ENCODE data around the gene RXRA. TPM values are rescaled to one million over a fixed set of nuclear protein-coding genes. Genes with fewer than 3 reads are reported as not detected.

RXRA gene
- total RNA-seq, 1 donor from 2014 or later = 22.8 TPM

DNA sequence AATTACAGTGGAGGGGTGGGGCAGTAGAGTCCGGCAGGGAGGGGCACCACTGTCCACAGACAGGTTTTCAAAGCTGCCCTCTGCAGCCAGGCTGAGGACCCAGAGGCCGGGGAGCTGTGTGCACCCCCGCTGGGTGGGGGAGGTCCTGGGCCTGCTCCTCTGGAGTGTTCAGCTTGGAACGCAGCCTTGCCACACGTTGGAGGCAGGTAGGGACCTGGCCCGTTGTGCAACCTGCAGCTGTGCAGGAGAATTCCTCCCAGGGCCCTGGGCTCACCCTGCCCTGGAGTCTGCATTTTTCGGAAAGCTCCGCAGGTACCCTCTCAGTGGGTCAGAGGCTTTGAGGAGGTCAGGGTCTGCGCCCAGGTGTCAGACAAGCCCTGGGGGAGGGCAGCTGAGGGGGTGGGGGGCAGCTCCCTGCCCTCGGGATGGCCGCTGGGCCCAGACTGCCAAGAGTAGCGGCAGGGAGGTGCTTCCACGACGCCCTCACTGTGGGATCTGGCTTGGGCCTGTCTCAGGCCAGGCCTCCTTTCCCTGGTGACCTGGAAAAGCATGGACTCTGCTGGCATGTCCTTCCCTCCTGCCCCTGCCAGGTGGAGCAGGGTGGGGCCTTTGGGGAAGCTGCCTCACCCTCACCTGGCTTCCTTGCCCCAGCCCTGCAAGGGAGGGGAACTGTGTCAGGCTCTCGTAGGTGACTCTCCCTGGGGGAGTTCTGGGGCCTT, 29.5 kb downstream of the RXRA start:
- no peak overlapping the region for H3K4me3 Mint-ChIP-seq (ENCODE audit: low read depth)
- no peak overlapping the region for H3K27ac Mint-ChIP-seq
- no peaks in the 10 kb centered on the region for H3K9me3 Mint-ChIP-seq
- H3K27me3 Mint-ChIP-seq (ENCODE audit: low read depth) = no peaks in the 10 kb centered on the region
- intact Hi-C loops (cut with micrococcal nuclease) = no loop called here
- no peak for DNase-seq (ENCODE audit: low spot score)
- H3K4me1 Mint-ChIP-seq (ENCODE audit: low read depth) = no peaks in the 10 kb centered on the region
- no peaks in the 10 kb centered on the region for H3K36me3 Mint-ChIP-seq (ENCODE audit: low read depth)

DNA sequence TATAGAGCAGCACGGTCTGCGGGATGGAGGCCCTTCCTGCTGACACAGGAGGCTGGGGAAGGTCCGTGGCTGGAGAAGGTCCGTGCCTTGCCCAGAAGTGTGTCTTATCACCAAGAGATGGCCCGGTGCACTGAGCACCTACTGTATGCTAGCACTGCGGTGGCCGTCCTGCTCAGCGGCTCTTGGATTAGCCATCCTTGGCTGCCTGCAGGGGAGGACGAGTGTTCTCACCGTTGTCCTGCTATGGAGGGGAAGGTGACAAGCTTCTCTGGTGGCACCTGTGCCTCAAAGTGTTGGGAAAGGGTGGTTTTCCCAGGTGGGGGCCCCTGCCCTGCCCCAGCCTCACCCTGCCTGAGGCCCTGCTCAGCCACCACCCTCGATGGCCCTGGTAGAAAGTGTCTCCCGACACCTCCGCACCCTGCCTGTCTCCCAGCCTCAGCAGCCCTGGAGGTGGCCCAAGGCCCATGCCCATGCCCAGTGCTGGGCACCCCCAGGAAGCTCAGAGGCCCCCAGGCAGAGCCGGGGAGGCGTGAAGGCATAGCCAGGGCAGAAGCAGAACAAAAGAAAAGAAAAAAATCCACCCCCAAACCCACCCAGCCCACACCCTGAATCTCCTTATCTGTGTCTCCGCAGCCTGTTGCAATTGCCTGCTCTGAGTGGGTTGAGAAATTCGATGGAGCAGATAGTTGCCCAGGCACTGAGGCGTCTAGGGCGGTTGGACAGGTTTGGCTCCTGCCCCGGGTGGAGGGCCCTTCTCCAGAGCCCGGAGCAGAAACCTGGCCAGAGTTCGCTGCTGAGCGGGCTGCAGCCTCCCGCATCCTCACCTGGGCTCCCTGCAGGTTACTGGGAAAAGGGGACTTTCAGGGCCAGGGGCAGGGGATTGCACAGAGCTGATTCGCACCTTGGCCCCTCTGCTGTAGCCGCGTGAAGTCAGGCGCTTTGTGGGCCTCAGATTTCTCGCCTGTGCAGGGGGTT, 30.5 kb downstream of the RXRA start:
- no peak for DNase-seq (ENCODE audit: low spot score)
- Mint-ChIP-seq H3K4me1 (ENCODE audit: low read depth) (no peaks in the 10 kb centered on the region), H3K27me3 (ENCODE audit: low read depth) (no peaks in the 10 kb centered on the region), H3K27ac (no peak overlapping the region), H3K4me3 (ENCODE audit: low read depth) (no peak overlapping the region), H3K9me3 (no peaks in the 10 kb centered on the region), H3K36me3 (ENCODE audit: low read depth) (no peaks in the 10 kb centered on the region)
- intact Hi-C loops (cut with micrococcal nuclease) = no loop called here

DNA sequence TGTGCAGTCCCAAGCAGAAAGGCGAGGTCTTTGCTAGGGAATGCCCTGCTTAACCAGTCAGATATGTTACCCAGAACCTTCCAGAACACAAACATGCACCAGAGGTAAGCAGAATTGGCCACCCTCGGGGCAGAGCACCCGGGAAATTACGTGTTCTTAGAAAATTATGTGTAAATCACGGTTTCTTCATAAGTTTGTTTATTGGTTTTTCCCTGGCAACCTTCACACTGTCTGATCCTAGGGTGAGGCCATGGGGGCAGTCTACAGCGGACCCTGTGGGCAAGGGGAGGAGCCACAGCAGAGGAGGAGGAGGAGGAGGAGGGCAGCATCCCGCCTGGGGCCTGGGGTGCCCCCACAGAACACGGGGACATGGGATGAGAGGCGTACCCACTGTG, 31.4 kb downstream of the RXRA start:
- H3K4me1 Mint-ChIP-seq (ENCODE audit: low read depth) = no peaks in the 10 kb centered on the region
- H3K36me3 Mint-ChIP-seq (ENCODE audit: low read depth) = no peaks in the 10 kb centered on the region
- H3K4me3 Mint-ChIP-seq (ENCODE audit: low read depth) = no peak overlapping the region
- no peaks in the 10 kb centered on the region for H3K9me3 Mint-ChIP-seq
- intact Hi-C loops (cut with micrococcal nuclease) = no loop called here
- no peak overlapping the region for H3K27ac Mint-ChIP-seq
- no peaks in the 10 kb centered on the region for H3K27me3 Mint-ChIP-seq (ENCODE audit: low read depth)
- no peak for DNase-seq (ENCODE audit: low spot score)

DNA sequence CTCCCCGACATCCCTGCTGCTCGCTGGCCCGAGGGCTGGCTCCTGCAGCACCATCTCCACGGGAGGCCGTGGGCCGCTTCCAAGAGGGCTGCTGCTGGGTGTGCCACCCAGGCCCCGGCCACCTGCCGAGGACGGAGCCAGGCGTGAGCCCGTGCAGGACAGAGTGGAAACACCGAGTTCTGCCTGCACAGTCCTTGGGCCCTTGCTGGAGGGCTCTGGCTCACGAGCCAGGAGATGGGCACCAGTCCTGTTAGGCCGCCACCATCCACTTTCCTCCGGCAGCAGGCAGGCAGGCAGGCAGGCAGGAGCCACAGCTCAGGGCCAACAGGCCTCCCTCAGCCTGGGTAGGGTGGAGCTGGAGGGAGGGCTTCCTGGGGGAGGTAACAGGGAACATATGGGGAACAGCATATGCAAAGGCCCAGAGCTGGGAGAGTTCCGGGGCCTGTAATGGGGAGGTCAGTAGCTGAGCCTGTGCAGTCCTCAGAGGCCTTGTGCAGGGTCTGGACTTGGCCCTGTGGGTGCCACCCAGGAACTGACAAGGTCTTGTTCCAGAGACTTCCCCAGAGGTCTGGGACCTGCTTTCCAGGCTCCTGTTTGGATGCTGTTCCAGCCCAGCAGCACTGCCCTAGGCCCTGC, 31.9 kb downstream of the RXRA start:
- Mint-ChIP-seq H3K4me1 (ENCODE audit: low read depth) (no peaks in the 10 kb centered on the region), H3K27me3 (ENCODE audit: low read depth) (no peaks in the 10 kb centered on the region), H3K27ac (no peak overlapping the region), H3K9me3 (no peaks in the 10 kb centered on the region), H3K36me3 (ENCODE audit: low read depth) (no peaks in the 10 kb centered on the region), H3K4me3 (ENCODE audit: low read depth) (no peak overlapping the region)
- DNase-seq (ENCODE audit: low spot score) = no peak
- intact Hi-C loops (cut with micrococcal nuclease) = no loop called here

DNA sequence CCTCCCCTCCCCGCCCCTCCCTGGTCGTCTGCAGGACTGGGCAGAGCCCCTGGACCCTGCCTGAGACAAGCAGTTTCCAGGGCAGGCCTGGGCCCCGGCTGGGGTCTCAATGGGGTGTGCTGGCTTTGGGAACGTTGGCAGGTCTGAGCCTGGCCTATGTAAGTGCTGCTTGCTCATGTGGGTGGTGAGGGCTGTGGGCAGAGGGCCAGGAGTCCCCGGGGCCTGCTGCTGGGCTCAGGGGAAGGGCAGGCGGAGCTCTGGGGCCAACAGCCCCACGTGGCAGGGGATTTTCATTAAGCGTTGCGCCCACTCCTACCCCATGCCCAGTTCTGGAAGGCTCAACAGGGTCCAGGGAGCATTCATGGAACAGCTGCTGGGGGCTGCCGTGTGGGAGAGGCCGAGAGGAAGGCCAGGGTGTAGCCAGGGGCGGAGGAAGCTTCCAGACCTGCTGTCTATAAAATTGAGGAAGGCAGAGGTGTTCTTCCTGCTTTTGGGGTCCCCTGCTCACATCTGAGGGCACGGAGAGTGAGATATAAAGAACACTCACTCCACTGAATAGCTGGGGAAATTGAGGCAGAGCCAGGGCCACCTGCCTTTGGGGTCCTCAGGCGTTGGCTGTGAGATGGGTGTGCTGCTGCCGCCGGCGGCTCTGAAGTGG, 32.5 kb downstream of the RXRA start:
- Mint-ChIP-seq H3K4me3 (ENCODE audit: low read depth) (no peak overlapping the region), H3K9me3 (no peaks in the 10 kb centered on the region), H3K27ac (no peak overlapping the region), H3K36me3 (ENCODE audit: low read depth) (no peaks in the 10 kb centered on the region), H3K4me1 (ENCODE audit: low read depth) (no peaks in the 10 kb centered on the region), H3K27me3 (ENCODE audit: low read depth) (no peaks in the 10 kb centered on the region)
- no peak for DNase-seq (ENCODE audit: low spot score)
- intact Hi-C loops (cut with micrococcal nuclease) = no loop called here

DNA sequence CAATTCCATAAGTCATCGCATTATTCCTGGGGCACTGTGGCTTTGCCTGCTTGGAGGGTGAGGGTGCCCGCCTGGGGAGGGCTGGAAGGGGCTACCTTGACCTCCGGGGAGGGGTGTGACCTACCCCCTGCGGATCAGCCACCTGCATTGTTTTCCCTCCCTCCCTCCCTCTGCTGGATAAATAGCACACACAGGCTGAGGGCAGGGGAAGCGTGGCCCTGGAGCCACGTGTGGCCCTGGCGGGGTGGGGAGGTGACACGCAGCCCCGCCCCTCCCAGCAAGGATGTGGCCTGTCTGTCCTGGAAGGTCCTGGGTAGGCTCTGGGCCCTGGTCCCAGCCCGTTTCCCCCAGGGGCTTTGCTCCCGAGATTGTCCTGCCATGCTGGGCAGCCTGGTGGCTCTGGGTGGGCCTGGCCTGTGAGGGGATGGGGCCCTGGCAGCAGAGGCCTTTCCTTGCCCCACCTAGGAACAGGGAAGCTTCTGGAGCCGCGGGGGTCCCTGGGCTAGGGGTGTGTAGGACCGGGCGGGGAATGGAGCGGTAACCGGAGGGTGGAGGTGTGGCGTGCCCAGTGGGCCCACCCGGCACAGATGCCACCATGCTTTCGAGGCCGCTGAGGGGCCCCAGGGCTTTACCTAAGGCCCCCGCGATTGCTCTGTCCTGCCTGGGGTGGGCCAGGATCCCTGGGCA, 33.4 kb downstream of the RXRA start:
- intact Hi-C loops (cut with micrococcal nuclease) = no loop called here
- H3K9me3 Mint-ChIP-seq = no peaks in the 10 kb centered on the region
- no peak overlapping the region for H3K27ac Mint-ChIP-seq
- no peak overlapping the region for H3K4me3 Mint-ChIP-seq (ENCODE audit: low read depth)
- H3K4me1 Mint-ChIP-seq (ENCODE audit: low read depth) = no peaks in the 10 kb centered on the region
- no peak for DNase-seq (ENCODE audit: low spot score)
- no peaks in the 10 kb centered on the region for H3K36me3 Mint-ChIP-seq (ENCODE audit: low read depth)
- H3K27me3 Mint-ChIP-seq (ENCODE audit: low read depth) = no peaks in the 10 kb centered on the region

DNA sequence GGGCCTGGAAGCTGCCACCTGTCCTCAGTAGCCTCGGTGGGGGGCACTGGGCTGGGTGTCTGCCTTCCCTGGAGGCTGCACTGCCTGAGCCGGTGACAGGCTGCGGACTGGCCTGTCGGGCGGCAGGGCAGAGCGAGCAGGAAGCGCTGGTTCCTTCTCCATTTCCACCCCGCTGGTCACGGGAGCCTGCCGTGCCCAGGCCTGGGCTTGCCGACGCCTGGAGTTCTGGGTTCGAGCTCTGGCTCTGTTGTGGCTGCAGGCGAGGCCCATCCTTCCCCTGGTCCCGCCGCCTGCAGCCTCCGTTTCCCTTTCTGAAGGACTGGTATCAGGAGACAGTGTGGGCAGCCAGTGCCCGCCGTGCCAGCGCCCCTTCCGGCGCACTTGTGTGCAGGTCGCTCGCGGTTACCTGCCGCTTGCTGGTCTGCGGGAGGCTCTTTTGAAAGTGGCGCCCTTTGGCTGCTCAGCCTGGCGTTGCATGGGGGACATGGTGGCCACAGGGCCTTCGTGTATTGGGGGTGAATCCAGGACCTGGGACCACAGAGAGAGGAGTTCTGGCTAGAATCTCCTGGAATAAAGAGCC, 34.0 kb downstream of the RXRA start:
- Mint-ChIP-seq H3K27me3 (ENCODE audit: low read depth) (no peaks in the 10 kb centered on the region), H3K9me3 (no peaks in the 10 kb centered on the region), H3K4me3 (ENCODE audit: low read depth) (no peak overlapping the region), H3K27ac (no peak overlapping the region), H3K36me3 (ENCODE audit: low read depth) (no peaks in the 10 kb centered on the region), H3K4me1 (ENCODE audit: low read depth) (no peaks in the 10 kb centered on the region)
- intact Hi-C loops (cut with micrococcal nuclease) = no loop called here
- no peak for DNase-seq (ENCODE audit: low spot score)

DNA sequence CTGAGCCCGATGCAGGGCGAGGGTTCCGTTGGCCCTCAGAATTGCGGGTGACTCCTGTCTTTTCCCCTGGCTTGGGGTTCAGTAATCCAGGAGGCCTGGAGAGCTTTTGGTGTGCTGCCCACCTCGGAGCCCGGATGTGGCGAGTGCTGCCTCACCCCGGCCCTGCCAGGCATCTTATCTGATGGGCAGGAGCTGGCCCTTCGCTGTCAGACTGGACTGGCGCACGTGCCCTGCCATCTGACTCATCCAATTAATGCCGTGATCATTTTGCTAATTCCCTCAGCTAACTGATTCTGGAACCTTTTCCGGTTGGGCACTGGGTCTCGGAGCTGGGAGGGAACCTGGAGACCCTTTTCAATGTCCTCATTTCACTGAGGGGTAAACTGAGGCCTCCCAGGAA, 34.6 kb downstream of the RXRA start:
- no peaks in the 10 kb centered on the region for H3K36me3 Mint-ChIP-seq (ENCODE audit: low read depth)
- no peak overlapping the region for H3K4me3 Mint-ChIP-seq (ENCODE audit: low read depth)
- intact Hi-C loops (cut with micrococcal nuclease) = no loop called here
- no peak overlapping the region for H3K27ac Mint-ChIP-seq
- H3K9me3 Mint-ChIP-seq = no peaks in the 10 kb centered on the region
- no peak for DNase-seq (ENCODE audit: low spot score)
- H3K4me1 Mint-ChIP-seq (ENCODE audit: low read depth) = no peaks in the 10 kb centered on the region
- no peaks in the 10 kb centered on the region for H3K27me3 Mint-ChIP-seq (ENCODE audit: low read depth)

DNA sequence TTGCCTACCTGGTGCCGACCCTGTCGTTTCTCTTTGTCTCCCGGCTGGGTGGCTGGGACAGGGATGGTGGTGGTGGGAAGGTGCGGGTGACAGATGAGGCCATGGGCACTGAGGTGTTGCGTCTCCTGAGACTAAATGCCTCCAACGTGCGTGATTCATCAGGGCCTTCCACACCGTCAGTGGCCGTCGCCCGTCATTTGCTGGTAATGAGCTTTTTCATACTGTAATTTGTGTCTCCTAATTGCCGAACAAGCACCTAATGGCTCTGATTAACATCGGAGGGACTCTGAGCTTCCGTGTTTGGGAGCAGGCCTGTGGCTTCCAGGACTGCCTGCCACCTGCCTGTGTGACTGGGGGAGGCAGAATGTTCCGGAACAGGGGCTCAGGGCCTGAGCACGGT, 35.2 kb downstream of the RXRA start:
- H3K36me3 Mint-ChIP-seq (ENCODE audit: low read depth) = no peaks in the 10 kb centered on the region
- H3K4me1 Mint-ChIP-seq (ENCODE audit: low read depth) = no peaks in the 10 kb centered on the region
- no peak for DNase-seq (ENCODE audit: low spot score)
- H3K27me3 Mint-ChIP-seq (ENCODE audit: low read depth) = no peaks in the 10 kb centered on the region
- H3K27ac Mint-ChIP-seq = no peak overlapping the region
- no peak overlapping the region for H3K4me3 Mint-ChIP-seq (ENCODE audit: low read depth)
- intact Hi-C loops (cut with micrococcal nuclease) = no loop called here
- H3K9me3 Mint-ChIP-seq = no peaks in the 10 kb centered on the region

DNA sequence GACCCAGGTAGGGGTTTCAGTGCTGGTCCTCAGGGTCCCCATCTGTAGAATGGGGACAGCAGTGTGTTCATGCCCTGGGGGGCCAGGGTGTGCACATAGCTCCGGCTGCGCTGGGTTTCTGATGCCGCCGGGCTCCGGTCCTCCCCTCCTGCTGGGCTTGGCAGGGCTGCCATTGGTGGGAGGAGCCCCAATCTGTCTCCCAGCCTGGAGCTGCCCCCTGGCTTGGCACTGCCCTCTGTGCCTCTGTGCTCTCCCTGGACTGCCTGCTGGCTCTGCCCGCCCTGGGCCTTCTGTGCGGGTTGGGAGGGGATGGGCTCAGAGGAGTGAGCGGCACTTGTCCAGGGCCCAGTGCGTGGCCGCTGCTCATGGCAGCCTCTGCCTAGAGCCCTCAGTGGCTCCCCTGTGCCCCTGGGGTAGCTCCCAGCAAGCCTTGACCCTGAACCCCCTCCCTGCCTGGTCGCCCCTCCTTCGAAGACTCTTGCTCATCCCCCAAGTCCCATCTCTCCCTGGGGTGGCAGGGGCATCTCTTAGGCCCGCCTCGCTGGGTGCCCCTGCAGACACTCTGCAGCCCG, 35.7 kb downstream of the RXRA start:
- no peaks in the 10 kb centered on the region for H3K9me3 Mint-ChIP-seq
- H3K27ac Mint-ChIP-seq = no peak overlapping the region
- no peaks in the 10 kb centered on the region for H3K27me3 Mint-ChIP-seq (ENCODE audit: low read depth)
- intact Hi-C loops (cut with micrococcal nuclease) = no loop called here
- H3K4me1 Mint-ChIP-seq (ENCODE audit: low read depth) = no peaks in the 10 kb centered on the region
- H3K4me3 Mint-ChIP-seq (ENCODE audit: low read depth) = no peak overlapping the region
- DNase-seq (ENCODE audit: low spot score) = no peak
- H3K36me3 Mint-ChIP-seq (ENCODE audit: low read depth) = no peaks in the 10 kb centered on the region

DNA sequence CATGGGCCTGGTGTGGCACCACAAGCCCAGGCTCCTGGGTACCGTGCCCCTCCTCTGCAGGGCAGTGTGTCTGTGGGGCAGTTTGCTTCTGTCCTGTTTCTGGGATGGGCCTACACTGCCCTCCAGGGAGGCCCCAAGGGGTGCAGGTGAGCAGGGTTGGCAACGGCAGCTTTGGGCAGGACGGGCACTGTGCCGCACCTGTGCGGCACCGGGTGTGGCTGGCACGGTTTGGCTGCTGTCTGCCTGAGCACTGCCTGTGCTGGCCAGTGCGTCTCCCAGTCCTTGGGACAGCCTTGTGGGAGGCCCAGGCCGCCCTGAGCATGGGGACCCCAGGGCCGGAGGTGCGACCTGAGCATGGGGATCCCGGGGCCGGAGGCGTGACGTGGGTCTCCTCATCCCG, 37.2 kb downstream of the RXRA start:
- Mint-ChIP-seq H3K4me1 (ENCODE audit: low read depth) (no peaks in the 10 kb centered on the region), H3K4me3 (ENCODE audit: low read depth) (no peak overlapping the region), H3K36me3 (ENCODE audit: low read depth) (no peaks in the 10 kb centered on the region), H3K27me3 (ENCODE audit: low read depth) (no peaks in the 10 kb centered on the region), H3K27ac (no peak overlapping the region), H3K9me3 (no peaks in the 10 kb centered on the region)
- intact Hi-C loops (cut with micrococcal nuclease) = no loop called here
- no peak for DNase-seq (ENCODE audit: low spot score)
